Suprapubic skin (tissue), 3 donors: Measurements from ENCODE around the gene USF3.
A peak's percentile ranks its signal among the peaks of the same experiment; 100 is the strongest.

Experiments
- CTCF ChIP-seq, 2 donors: fragments of 200-600 bp in 1 of 2; fragments of 450-650 bp in 1 of 2; sonication (generic) in 1 of 2; IDR thresholded peaks; one replicate each; pipeline ENCODE4 v1.5.1; 2016 to 2019; ENCODE audit warnings: antibody characterized with exemption in 2 of 2, mild to moderate bottlenecking in 1 of 2, moderate library complexity in 1 of 2
- POLR2AphosphoS5 ChIP-seq, 3 donors: sonication (generic); formaldehyde crosslinking; IDR thresholded peaks; one replicate each; pipeline ENCODE4 v1.6.1; 2017; ENCODE audit warnings: antibody characterized with exemption in 3 of 3

GRCh38 chr3:113626503-113627371, 69.7 kb downstream of the USF3 start:
- TF ChIP-seq CTCF (IDR thresholded peaks at IDR 0.05) (peak; percentile 70 to 74), POLR2AphosphoS5 (IDR thresholded peaks at IDR 0.05) (no peak)
